IPS-20b (cell line): Measurements from ENCODE around the gene PLAAT4.

Experiments used
- H3K27ac ChIP-seq: one replicate; pipeline ENCODE4 v1.5.1; 2013; ENCODE audit warnings: low read length
- H3K27me3 ChIP-seq: 2 replicates; pipeline ENCODE4 v1.6.1; 2013; ENCODE audit warnings: mild to moderate bottlenecking, low read length, inconsistent platforms; ENCODE audit not compliant: insufficient read depth
- H3K36me3 ChIP-seq: 2 replicates; pipeline ENCODE4 v1.6.1; 2013; ENCODE audit warnings: low read depth, mild to moderate bottlenecking, inconsistent platforms, low read length, moderate library complexity; ENCODE audit not compliant: insufficient read depth
- H3K4me1 ChIP-seq: 2 replicates; pipeline ENCODE4 v1.6.1; 2013; ENCODE audit warnings: mild to moderate bottlenecking, control low read depth, inconsistent platforms, low read length, moderate library complexity; ENCODE audit not compliant: insufficient read depth
- H3K4me3 ChIP-seq: 2 replicates; pipeline ENCODE4 v1.5.1; 2013; ENCODE audit warnings: mild to moderate bottlenecking, low read length, inconsistent platforms
- H3K9ac ChIP-seq: 2 replicates; pipeline ENCODE4 v1.6.1; 2013; ENCODE audit warnings: low read depth, mild to moderate bottlenecking, inconsistent platforms, low read length, moderate library complexity
- H3K9me3 ChIP-seq: 2 replicates; pipeline ENCODE4 v1.6.1; 2013; ENCODE audit warnings: mild to moderate bottlenecking, low read depth, low read length, inconsistent platforms; ENCODE audit not compliant: insufficient read depth

Gene PLAAT4

GRCh38 chr11:63502252-63502820, 34.3 kb upstream of the PLAAT4 start:
- Histone ChIP-seq H3K4me3 (no peak overlapping the region), H3K27me3 (no peaks in the 10 kb centered on the region), H3K4me1 (peaks cover 14% of the 10 kb centered on the region; the same call in 1 of the 2 replicates), H3K36me3 (no peaks in the 10 kb centered on the region; the same call in 1 of the 2 replicates), H3K27ac (no peak overlapping the region), H3K9me3 (peaks cover 21% of the 10 kb centered on the region), H3K9ac (no peak overlapping the region)

DNA sequence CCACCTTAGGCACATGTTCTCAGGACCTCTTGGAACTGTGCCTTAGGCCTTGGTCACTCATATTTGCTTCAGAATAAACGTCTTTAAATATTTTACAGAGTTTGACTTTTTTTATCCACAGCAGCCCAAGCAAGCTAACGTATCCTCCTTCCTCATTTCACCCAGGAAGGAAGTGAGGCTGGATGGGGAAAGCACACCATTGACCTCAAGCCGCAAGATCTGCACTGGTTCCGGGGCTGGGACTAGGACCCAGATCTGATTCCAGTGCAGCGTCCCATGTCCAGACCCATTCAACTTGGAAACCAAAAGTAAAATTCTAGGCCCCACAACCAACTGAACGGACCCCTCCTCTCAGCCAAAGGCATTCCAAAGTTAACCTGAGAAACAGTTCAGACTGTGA, 33.1 kb upstream of the PLAAT4 start:
- no peak overlapping the region for H3K4me3 ChIP-seq
- H3K27me3 ChIP-seq = no peaks in the 10 kb centered on the region
- no peak overlapping the region for H3K9ac ChIP-seq
- peaks cover 21% of the 10 kb centered on the region for H3K9me3 ChIP-seq
- peaks cover 14% of the 10 kb centered on the region; the same call in 1 of the 2 replicates for H3K4me1 ChIP-seq
- H3K27ac ChIP-seq = no peak overlapping the region
- no peaks in the 10 kb centered on the region; the same call in 1 of the 2 replicates for H3K36me3 ChIP-seq

DNA sequence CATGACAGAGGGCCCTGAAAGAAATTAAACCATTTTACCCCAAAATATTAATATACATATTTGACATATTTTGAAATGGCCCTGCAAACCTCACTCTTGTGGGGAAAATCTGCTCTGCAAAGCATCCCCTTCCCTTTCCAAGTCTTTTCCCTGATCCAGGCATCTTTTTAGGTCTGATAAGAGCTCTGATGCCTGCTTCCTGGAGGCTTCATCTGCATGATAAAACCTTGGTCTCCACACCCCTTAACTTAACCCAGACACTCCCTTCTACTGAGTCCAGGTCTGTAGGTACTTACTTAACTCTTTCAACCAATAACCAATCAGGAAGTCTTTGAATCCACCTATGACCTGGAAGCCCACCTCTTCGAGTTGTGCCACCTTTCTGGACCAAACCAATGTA, 32.6 kb upstream of the PLAAT4 start:
- Histone ChIP-seq H3K9me3 (peaks cover 18% of the 10 kb centered on the region), H3K36me3 (no peaks in the 10 kb centered on the region; the same call in 1 of the 2 replicates), H3K9ac (no peak overlapping the region), H3K4me3 (no peak overlapping the region), H3K27me3 (no peaks in the 10 kb centered on the region), H3K4me1 (peaks cover 14% of the 10 kb centered on the region; the same call in 1 of the 2 replicates), H3K27ac (no peak overlapping the region)

DNA sequence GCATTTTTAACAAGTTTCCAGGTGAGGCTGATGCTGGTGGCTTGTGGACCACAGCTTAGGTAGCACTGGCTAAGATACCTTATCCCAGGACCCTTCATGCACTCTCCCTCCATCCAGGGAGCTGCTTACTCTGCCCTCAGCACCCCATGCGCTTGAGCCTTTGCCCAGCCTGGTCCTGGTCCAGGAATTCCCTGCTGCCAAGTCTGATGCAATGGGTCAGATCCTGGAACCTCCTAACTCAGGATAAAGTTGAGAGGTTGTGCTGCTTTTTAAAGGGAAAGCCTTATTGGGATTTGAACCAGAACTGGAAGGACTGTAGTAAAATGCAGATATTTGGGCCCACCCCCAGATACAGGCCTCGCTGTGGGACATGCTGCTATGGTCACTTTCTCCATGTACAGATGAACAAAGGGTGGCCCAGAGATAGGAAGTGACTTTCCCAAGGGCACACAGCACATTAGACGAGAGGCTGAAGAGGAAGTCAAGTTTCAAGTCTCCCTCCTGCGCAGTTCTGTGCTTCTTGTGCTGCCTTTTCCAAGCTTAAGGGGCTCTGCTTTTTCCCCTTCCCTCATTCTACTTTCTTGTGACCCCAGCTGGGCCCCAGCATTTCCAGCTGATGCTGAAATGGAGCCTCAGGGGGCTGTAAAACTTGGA, 31.5 kb upstream of the PLAAT4 start:
- H3K27ac ChIP-seq = no peak overlapping the region
- H3K4me3 ChIP-seq = no peak overlapping the region
- H3K36me3 ChIP-seq = no peaks in the 10 kb centered on the region; the same call in 1 of the 2 replicates
- peaks cover 10% of the 10 kb centered on the region for H3K9me3 ChIP-seq
- no peak overlapping the region for H3K9ac ChIP-seq
- H3K27me3 ChIP-seq = no peaks in the 10 kb centered on the region
- H3K4me1 ChIP-seq = peaks cover 14% of the 10 kb centered on the region; the same call in 1 of the 2 replicates

DNA sequence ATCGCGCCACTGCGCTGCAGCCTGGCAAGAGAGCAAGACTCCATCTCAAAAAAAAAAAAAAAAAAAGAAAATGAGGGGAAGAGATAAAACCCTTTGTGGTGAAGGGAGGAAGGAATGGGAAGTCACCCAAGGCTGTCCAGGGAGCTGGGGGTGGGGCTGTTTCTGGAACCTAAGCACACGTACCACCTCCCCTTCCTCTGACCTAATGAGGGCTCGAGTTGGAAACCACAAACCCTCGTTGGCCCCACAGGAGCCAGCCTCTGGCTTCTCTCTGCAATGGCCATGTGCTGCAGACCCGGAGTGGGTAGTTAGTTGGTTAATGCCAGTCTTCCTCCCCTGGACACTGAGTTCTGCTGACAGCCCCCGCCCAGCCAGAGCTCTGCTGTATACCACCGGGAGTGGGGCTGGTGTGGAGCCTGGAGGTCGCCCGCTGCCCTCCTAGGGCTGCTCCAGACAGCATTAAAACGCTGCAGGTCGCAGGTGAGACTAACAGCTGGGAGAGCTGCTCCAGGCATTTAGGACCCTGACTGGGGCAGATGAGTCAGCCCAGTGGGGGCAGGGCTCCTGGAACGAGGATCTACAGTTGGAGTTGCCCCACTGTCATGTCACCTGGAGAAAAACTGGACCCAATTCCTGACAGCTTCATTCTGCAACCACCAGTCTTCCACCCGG, 30.6 kb upstream of the PLAAT4 start, which contains the start of gene LGALS12:
LGALS12 (plus strand) TSS at position 228 of the 672 bp plus-strand sequence; CDS start at position 603, 375 bp downstream.
- H3K36me3 ChIP-seq = no peaks in the 10 kb centered on the region
- H3K9me3 ChIP-seq = 0 out of 2 replicates have a peak, but pooled peaks cover 3% of the 10 kb centered on the region
- H3K4me1 ChIP-seq = peaks cover 20% of the 10 kb centered on the region; the same call in 1 of the 2 replicates
- no peak within 1 kb of the TSS for H3K9ac ChIP-seq
- no peak within 1 kb of the TSS for H3K27ac ChIP-seq
- H3K27me3 ChIP-seq = no peaks in the 10 kb centered on the region
- H3K4me3 ChIP-seq = no peak within 1 kb of the TSS

GRCh38 chr11:63506876-63507275, 29.7 kb upstream of the PLAAT4 start:
- H3K9ac ChIP-seq = no peak overlapping the region
- peaks cover 21% of the 10 kb centered on the region; the same call in 1 of the 2 replicates for H3K4me1 ChIP-seq
- no peaks in the 10 kb centered on the region for H3K36me3 ChIP-seq

GRCh38 chr11:63507511-63507910, 29.1 kb upstream of the PLAAT4 start:
- no peaks in the 10 kb centered on the region for H3K27me3 ChIP-seq
- H3K9ac ChIP-seq = no peak overlapping the region
- H3K4me3 ChIP-seq = no peak overlapping the region
- no peak overlapping the region for H3K27ac ChIP-seq
- no peaks in the 10 kb centered on the region for H3K36me3 ChIP-seq
- H3K9me3 ChIP-seq = no peaks in the 10 kb centered on the region
- peaks cover 21% of the 10 kb centered on the region; the same call in 1 of the 2 replicates for H3K4me1 ChIP-seq

More at GRCh38 chr11:63506876-63507275, 29.7 kb upstream of the PLAAT4 start:
- no peaks in the 10 kb centered on the region for H3K27me3 ChIP-seq
- no peak overlapping the region for H3K27ac ChIP-seq
- H3K4me3 ChIP-seq = no peak overlapping the region
- no peaks in the 10 kb centered on the region for H3K9me3 ChIP-seq

- Histone ChIP-seq H3K27ac (no peak overlapping the region), H3K9ac (no peak overlapping the region)
Measured at GRCh38 chr11:63508009-63508408, 28.6 kb upstream of the PLAAT4 start.

GRCh38 chr11:63508745-63509144, 27.9 kb upstream of the PLAAT4 start:
- Histone ChIP-seq H3K9ac (no peak overlapping the region), H3K9me3 (no peaks in the 10 kb centered on the region), H3K27me3 (no peaks in the 10 kb centered on the region), H3K4me3 (no peak overlapping the region), H3K36me3 (no peaks in the 10 kb centered on the region), H3K27ac (no peak overlapping the region), H3K4me1 (peaks cover 16% of the 10 kb centered on the region; the same call in 1 of the 2 replicates)

More at GRCh38 chr11:63508009-63508408, 28.6 kb upstream of the PLAAT4 start:
- H3K4me3 ChIP-seq = no peak overlapping the region
- H3K9me3 ChIP-seq = no peaks in the 10 kb centered on the region
- H3K36me3 ChIP-seq = no peaks in the 10 kb centered on the region
- H3K4me1 ChIP-seq = peaks cover 21% of the 10 kb centered on the region; the same call in 1 of the 2 replicates
- no peaks in the 10 kb centered on the region for H3K27me3 ChIP-seq

DNA sequence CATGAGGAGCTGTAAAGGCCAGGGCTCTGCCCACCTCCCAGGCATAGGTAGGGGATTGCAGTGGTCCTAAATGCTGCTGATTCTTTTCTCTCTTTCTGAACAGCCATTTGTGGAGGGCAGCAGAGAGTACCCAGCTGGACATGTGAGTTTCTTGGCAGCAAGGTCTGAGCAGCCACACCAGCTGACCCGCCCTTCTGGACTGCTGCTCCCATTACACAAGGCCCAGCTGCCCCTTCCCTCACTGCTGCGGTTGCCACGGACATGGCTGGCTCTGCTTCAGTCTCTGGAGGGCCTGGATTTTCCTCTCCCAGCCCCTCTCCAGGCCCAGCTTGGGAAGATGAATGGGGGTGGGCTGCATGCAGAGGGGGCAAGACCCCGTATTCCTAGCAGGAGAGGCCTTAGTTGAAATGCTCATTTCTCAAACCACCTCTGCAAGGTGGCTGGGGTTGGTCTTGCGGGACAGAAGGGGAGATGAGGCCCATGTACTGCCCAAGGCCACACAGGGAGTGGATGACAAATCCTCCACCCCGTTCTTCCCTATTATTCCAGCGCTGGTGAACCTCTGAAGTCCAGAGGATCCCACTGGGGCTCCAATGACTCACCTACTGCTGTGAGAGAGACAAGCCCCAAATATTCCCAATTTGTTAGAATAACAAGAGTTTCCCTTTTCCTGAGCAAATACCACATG, 26.1 kb upstream of the PLAAT4 start:
- H3K9ac ChIP-seq = no peak overlapping the region
- peaks cover 13% of the 10 kb centered on the region; the same call in 1 of the 2 replicates for H3K4me1 ChIP-seq
- no peak overlapping the region for H3K27ac ChIP-seq
- no peaks in the 10 kb centered on the region for H3K9me3 ChIP-seq
- H3K4me3 ChIP-seq = no peak overlapping the region
- H3K36me3 ChIP-seq = no peaks in the 10 kb centered on the region
- no peaks in the 10 kb centered on the region for H3K27me3 ChIP-seq

DNA sequence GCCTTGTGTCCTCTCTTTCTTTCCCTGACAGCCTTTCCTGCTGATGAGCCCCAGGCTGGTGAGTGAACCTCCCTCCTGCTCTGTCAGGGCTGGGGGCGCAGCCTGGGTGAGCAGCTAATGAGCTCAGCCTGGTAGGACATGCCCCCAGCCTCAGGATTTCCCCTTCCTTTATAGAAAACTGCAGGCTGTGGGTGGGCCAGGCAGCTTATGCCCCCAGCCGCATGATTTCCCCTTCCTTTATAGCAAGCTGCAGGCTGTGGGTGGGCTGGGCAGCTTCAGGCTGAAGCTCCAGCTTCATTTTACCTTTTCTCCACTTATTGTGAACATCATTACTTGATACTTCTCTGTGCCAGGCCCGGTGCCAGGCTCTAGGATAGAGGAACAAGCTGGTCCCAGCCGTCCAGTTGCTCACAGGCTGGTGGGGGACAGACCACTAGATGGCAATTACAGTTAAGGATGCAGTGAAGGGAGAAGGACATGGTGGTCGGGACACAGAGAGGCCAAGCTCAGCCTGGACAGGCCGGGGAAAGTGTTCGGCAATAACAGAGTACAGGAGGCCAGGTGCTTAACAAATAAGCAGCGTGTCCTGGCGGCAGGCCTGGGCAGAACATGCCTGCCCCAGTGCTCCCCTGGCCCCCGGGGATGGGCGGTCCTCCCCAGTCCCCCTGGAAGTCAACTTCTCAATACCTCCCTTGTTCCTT, 25.4 kb upstream of the PLAAT4 start:
- Histone ChIP-seq H3K9me3 (no peaks in the 10 kb centered on the region), H3K27me3 (no peaks in the 10 kb centered on the region), H3K4me3 (no peak overlapping the region), H3K36me3 (no peaks in the 10 kb centered on the region), H3K4me1 (peaks cover 9% of the 10 kb centered on the region; the same call in 1 of the 2 replicates), H3K27ac (no peak overlapping the region), H3K9ac (no peak overlapping the region)
